ENCODE results near the gene THAP2. TPM values are rescaled to one million over a fixed set of nuclear protein-coding genes. Genes with fewer than 3 reads are reported as not detected.

THAP2 gene
- total RNA-seq, 1 experiment from 2014 or later, result 3.3 TPM

DNA sequence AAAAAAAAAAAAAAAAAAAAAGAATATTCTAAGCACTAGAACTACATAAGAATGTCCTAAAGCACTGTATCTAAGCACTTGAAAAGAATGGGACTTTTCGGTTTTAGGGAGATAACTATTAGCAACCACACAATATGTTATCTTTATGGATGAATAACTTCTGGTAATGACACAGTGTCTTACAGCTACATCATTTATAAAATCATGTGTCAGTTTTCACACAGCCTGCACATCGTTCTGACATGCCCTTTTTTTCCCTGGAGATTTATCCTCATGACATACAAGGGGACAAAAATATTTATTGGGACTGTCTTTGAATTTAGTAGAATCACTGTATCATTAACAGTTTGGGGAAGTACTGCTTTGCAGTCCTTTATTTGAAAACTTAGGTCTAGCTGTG, 39.1 kb downstream of the THAP2 start:
- no peak for DNase-seq (ENCODE audit: low spot score)

DNA sequence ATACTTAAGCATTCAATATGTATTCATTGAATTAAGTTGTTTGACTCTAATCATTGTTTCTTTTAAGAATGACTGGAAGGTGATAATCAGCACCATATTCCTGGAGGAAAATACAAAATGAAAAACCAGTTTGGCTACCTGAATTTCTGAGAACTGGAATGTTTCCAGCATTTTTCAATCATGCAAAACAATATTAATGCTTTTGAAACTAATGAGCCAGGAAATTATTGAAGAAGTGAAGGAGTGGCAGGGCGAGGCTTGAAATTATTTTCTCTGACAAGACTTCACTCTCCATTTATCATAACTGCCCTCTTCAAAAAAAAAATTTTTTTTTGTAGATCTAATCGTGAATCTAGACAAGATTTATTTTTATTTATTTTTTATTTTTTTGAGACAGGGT, 40.8 kb downstream of the THAP2 start:
- no peak for DNase-seq (ENCODE audit: low spot score)

DNA sequence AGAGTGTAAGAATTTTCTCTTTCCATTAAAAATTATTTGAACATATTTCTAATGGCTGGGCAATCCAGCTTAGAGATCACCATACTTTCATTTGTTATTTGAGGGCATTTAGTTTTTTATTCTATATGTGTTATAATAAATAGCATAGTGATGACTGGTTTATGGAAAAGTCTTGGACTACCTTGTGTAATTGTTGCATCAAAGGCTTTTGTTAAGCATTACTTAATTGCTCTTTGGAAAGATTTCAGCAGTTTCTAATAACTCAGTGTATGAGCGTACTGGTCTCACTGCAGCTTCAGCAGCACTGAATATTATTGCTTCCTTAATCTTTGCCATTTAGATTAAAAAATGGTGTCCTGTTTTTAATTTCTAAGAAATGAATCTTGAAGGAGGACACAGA, 44.6 kb downstream of the THAP2 start:
- no peak for DNase-seq (ENCODE audit: low spot score)

DNA sequence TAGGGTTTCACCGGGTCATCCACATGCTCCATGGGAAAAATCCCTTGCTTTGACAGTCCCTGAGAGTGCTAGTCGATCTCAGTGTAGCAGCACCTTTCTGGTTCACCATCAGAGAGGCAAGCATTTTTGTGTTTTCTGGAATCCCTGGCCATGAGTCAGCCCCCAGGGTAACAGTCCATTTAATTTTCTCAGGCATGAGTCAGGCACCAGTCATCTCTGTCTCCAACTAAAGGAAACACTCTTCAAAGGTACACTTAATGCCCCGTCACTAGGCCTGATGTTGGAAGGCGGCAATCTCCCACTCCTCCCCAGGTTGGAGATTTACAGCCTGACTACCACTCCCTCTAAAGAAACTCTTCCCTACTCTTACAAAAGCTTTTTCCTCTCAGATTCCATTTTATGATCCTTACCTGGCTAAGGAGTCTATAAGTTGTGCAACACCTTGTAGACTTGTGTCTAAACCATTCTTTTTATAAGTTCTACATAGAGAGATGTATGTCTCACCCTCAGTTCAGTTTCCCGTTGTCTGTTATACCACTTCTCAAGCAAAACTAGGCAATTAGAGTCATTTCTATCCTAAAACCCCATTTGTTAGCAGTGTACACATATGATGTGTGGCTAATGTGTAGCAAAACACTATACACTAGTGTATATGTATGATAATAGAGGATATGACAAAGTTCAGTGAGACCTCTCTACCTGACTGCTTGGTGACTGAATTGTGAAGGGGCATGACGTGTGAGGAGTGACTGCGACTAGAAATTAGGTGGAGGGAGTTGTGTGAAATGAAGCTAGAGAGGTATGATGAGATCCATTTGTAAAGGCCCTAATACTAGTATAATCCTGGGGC, 46.4 kb downstream of the THAP2 start:
- DNase-seq (ENCODE audit: low spot score), result peak; percentile 92

DNA sequence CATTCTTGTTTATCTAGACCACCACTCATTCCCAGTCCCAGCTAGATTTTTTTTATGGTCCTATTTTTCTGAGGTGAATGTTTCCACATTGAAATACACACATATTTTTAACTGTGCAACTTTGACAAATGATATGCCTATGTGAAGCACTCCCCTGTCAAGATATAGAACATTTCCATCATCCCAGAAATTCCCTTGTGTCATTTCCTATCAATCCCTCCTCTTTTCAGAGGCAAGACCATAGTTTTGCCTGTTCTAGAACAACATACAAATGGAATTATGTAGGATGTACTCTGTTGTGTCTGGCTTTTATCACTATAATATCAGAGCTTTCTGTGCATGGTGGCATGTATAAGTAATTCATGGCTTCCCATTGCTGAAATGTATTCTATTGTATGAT, 54.5 kb downstream of the THAP2 start:
- no peak for DNase-seq (ENCODE audit: low spot score)

DNA sequence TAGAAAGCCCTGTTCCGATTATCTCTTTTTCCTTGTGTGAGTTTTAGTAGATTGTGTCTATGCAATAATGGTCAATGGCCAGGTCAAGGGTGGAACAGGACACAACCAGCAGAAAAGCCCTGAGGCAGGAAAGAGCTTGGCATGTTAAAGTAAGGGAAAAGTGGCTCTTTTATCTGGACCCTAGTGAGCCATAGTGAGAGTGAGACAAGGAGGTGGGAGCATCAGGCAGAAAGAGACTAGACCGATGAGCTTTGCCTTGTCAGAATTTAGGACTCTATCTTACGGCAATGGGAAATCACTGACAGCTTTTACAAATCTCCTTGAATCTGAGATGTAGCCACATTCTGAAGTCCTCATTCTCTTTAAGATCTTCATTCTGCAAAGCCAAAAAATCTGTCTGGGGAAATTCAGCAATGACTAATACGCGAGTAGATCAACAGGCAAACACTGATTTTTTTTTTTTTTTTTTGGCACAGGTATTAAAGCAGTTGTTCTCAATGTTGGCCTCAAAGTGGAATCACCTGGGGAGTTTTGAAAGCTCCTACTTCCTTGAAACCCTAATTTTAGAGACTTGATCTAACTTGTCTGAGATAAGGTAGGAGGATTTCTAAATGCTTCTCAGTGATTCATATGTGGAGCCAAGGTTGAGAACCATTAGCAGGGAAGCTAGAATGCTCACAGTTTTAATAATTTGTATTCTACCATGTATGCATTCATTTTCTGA, 55.7 kb downstream of the THAP2 start:
- no peak for DNase-seq (ENCODE audit: low spot score)

DNA sequence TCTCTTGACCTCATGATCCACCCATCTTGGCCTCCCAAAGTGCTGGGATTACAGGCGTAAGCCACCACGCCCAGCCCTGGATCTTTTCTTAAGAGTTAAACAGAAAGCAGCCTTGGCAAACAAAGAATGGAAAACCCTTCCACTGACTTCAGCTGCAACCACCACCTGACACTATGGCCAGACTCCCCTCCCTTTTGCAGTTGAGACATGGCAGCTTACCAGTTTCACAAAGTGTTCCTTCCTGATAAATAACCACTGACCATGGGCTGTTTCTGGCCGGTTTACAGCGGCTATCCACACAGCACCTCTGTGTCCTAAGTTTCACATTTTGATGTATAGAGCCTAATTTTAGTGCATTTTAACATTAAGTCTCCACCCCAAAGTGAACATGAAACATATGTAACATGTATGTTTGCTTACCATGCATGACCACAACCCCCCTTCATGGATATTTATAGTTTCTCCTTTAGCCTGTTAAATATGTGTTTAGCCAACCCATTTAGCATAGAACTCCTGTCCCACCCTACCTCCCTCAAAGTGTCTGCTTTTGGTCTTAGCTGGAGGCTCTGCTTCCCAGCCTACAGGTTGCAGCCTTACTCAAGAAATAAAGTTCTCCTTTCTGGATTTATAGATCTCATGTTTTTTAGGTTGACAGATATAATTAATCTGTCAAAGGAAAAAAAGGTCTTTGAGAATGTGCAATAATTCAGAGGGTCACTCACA, 57.8 kb downstream of the THAP2 start:
- DNase-seq (ENCODE audit: low spot score), result no peak

DNA sequence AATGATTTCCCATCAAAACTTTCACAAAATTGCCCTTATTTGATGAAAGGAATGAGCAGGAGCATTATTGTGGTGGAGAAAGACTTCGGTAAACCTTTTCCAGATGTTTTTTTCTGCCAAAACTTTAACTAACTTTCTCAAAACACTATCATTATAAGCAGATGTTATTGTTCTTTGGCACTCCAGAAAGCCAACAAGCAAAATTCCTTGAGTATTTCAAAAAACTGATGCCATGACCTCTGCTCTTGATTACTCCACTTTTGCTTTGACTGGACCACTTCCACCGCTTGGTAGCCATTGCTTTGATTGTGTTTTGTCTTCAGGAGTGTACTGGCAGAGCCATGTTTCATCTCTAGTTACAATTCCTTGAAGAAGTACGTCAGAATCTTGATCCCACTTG, 60.9 kb downstream of the THAP2 start:
- no peak for DNase-seq (ENCODE audit: low spot score)

DNA sequence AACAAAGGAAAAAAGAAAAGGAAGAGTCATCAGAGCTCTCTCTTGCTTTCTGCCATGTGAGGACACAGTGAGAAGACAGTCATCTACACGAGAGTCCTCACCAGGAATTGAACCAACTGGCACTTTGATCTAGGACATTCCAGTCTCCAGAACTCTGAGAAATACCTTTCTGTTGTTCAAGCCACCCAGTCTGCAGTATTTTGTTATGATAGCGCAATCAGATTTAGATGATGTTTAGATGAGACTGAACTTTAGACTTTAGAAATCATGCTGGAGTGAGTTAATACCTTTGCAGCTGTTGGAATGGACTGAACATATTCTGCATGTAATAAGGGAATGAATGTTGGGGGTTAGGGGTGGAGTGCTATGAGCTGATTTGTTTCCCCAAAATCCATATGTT, 62.4 kb downstream of the THAP2 start:
- DNase-seq (ENCODE audit: low spot score), result no peak

DNA sequence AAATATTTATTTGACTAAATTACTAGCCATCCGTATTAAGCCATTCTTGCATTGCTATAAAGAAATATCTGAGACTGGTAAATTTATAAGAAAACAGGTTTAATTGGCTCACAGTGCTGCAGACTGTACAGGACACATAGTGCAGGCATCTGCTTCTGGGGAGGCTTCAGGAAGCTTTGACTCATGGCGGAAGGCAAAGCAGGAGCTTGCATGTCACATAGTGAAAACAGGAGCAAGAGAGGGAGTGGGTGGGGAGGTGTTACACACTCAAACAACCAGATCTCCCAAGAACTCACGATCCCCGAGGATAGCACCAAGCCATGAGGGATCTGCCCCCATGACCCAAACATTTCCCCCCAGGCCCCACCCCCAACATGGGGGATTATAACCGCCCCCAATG, 63.9 kb downstream of the THAP2 start:
- no peak for DNase-seq (ENCODE audit: low spot score)

Other genes with a start within 250 kb of the THAP2 start
- gene LGR5, start 224.5 kb upstream of the THAP2 start, total RNA-seq (2014; rRNA removed; shearing (Covaris generic)), result 1.1 and 2.2 TPM in 2 replicates
- 8.3 and 12.9 TPM in 2 replicates for gene ZFC3H1, start 453 bp upstream of the THAP2 start, total RNA-seq (2014; rRNA removed; shearing (Covaris generic))
- gene TMEM19, start 21.8 kb downstream of the THAP2 start, total RNA-seq (2014; rRNA removed; shearing (Covaris generic)), result 44.0 and 48.3 TPM in 2 replicates
- gene RAB21, start 90.6 kb downstream of the THAP2 start, total RNA-seq (2014; rRNA removed; shearing (Covaris generic)), result 49.6 and 59.0 TPM in 2 replicates
- 10.3 and 18.4 TPM in 2 replicates for gene TBC1D15, start 175.5 kb downstream of the THAP2 start, total RNA-seq (2014; rRNA removed; shearing (Covaris generic))